GM12891 (cell line): Measurements from ENCODE around the gene LARGE2.

Experiments
- PAX5 ChIP-seq: IDR thresholded peaks from 2 replicates; pipeline ENCODE4 v1.6.1; 2011; ENCODE audit warnings: low read length, moderate library complexity, mild to moderate bottlenecking; ENCODE audit not compliant: insufficient read depth, severe bottlenecking
- POLR2A ChIP-seq: IDR thresholded peaks from 2 replicates; pipeline ENCODE4 v1.6.1; 2011; ENCODE audit warnings: low read depth, low read length, control low read depth
- POLR2AphosphoS5 ChIP-seq: IDR thresholded peaks from 2 replicates; pipeline ENCODE4 v1.6.1; 2011; ENCODE audit warnings: low read depth, low read length, control low read depth
- POU2F2 ChIP-seq: IDR thresholded peaks from 2 replicates; pipeline ENCODE4 v1.6.1; 2011; ENCODE audit warnings: low read depth, mild to moderate bottlenecking, control low read depth, low read length, moderate library complexity
- SPI1 ChIP-seq: IDR thresholded peaks from 2 replicates; pipeline ENCODE4 v1.6.1; 2011; ENCODE audit warnings: low read depth, low read length, control low read depth
- TAF1 ChIP-seq: IDR thresholded peaks from 2 replicates; pipeline ENCODE4 v1.6.1; 2011; ENCODE audit warnings: low read depth, low read length, control low read depth

DNA sequence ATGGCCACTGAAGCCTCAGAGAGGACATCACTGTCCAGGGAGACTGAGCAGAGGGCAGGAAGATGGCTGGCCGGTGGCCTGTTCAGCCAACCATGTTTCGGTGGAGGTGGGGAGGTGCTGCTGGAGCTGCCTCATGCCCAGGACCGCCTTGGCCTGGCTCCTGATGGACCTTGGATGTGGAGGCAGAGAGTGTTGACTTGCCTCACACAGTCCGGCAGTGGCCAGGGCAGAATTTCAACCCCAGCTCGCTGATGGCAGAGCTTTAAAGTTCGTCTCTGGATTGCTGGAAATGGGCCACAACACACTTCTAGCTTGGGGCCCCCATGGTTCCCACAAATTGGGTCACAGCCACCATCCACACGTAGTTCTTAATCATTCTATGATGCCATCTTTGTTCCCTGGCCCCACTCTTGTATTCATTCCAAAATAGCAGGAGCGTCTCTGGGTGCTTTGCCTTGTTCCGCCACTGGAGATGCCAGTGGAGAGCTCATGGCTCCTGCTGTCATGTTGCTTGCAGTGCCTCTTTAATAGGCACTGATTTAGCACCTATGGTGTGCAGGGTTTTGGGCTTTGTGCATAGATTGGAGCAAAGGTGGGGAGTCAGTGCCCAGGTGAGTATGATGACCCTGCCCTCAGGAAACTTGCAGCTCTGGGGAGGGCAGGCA is 31.4 kb upstream of the LARGE2 start:
- TF ChIP-seq POLR2A, result no peak
- TF ChIP-seq POLR2AphosphoS5, result no peak
- TF ChIP-seq TAF1, result no peak
- no peak for TF ChIP-seq SPI1
- no peak for TF ChIP-seq PAX5
- no peak for TF ChIP-seq POU2F2
